SK-N-SH treated with all-trans-retinoic acid at 6 μM for 48 hours (cell line): Measurements from ENCODE around the gene OCSTAMP.

ENCODE experiments used
- ATAC-seq: fragments of 200-7000 bp; cut with Tn5 transposase; 3 replicates; pipeline ENCODE4 v1.9.1; 2020; ENCODE audit warnings: mild to moderate bottlenecking, moderate library complexity
- GLIS3 ChIP-seq: fragments of 250-450 bp; sonication (Bioruptor Pico); IDR thresholded peaks from 2 replicates; pipeline ENCODE4 v1.5.0; 2020; ENCODE audit warnings: mild to moderate bottlenecking, moderate library complexity
- OSR1 ChIP-seq: fragments of 250-450 bp; sonication (Bioruptor Pico); IDR thresholded peaks from 2 replicates; pipeline ENCODE4 v1.8.0; 2022; ENCODE audit warnings: moderate library complexity, mild to moderate bottlenecking, inconsistent platforms
- PPARA ChIP-seq: fragments of 250-450 bp; sonication (Bioruptor Pico); IDR thresholded peaks from 2 replicates; pipeline ENCODE4 v1.5.0; 2020; ENCODE audit warnings: mild to moderate bottlenecking, borderline replicate concordance
- RARB ChIP-seq: fragments of 250-450 bp; sonication (Bioruptor Pico); IDR thresholded peaks from 2 replicates; pipeline ENCODE4 v1.8.0; 2021; ENCODE audit warnings: mild to moderate bottlenecking, moderate library complexity
- TOX ChIP-seq: fragments of 250-450 bp; sonication (Bioruptor Pico); IDR thresholded peaks from 2 replicates; pipeline ENCODE4 v1.8.0; 2021; ENCODE audit warnings: mild to moderate bottlenecking, moderate library complexity, borderline replicate concordance
- ZC3H10 ChIP-seq: fragments of 250-450 bp; sonication (Bioruptor Pico); IDR thresholded peaks from 2 replicates; pipeline ENCODE4 v1.5.1; 2021; ENCODE audit warnings: mild to moderate bottlenecking, moderate library complexity
- ZFP30 ChIP-seq: fragments of 450-650 bp; formaldehyde crosslinking; IDR thresholded peaks from 2 replicates; pipeline ENCODE4 v1.5.0; 2022; ENCODE audit warnings: mild to moderate bottlenecking, moderate library complexity
- ZNF565 ChIP-seq: fragments of 450-650 bp; formaldehyde crosslinking; conservative IDR thresholded peaks from 2 replicates; pipeline ENCODE4 v1.5.0; 2020; ENCODE audit warnings: low read depth, mild to moderate bottlenecking, moderate library complexity
- ZNF70 ChIP-seq: fragments of 450-650 bp; formaldehyde crosslinking; IDR thresholded peaks from 2 replicates; pipeline ENCODE4 v1.5.0; 2020; ENCODE audit warnings: mild to moderate bottlenecking, moderate library complexity
- ZNF8 ChIP-seq: fragments of 450-650 bp; formaldehyde crosslinking; IDR thresholded peaks from 2 replicates; pipeline ENCODE4 v1.5.0; 2020; ENCODE audit warnings: mild to moderate bottlenecking, moderate library complexity
- TF ChIP-seq, protein P1 (sequence below): fragments of 250-450 bp; sonication (Bioruptor Pico); IDR thresholded peaks from 2 replicates; pipeline ENCODE4 v1.5.0; 2020; ENCODE audit warnings: mild to moderate bottlenecking, moderate library complexity
- TF ChIP-seq, protein P2 (sequence below): fragments of 250-450 bp; sonication (Bioruptor Pico); IDR thresholded peaks from 2 replicates; pipeline ENCODE4 v1.8.0; 2021; ENCODE audit warnings: low read depth, mild to moderate bottlenecking, moderate library complexity, borderline replicate concordance
- TF ChIP-seq, protein P3 (sequence below): fragments of 250-450 bp; sonication (Bioruptor Pico); IDR thresholded peaks from 2 replicates; pipeline ENCODE4 v1.5.1; 2020; ENCODE audit warnings: low read depth, mild to moderate bottlenecking, moderate library complexity

Gene OCSTAMP

DNA sequence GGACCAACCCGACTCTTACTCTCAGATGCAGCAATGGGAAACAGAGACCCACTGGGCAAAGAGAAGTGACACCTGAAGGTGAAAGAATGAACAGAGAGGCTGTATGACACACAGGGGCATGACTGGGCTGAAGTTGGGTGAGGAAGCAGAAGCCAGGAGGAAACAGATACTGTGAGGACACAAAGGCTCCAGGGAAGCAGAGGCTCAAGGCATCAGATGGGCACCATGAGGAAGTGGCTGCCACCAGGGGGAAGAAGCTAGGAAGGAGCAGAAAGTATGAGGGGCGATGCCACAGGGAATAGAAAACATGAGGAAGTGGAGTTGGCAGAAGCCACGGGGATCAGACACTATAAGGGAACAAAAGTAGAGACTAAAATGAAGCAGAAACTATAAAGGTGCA lies 30.9 kb upstream of the OCSTAMP start (continued):
- TF ChIP-seq, protein P1, sequence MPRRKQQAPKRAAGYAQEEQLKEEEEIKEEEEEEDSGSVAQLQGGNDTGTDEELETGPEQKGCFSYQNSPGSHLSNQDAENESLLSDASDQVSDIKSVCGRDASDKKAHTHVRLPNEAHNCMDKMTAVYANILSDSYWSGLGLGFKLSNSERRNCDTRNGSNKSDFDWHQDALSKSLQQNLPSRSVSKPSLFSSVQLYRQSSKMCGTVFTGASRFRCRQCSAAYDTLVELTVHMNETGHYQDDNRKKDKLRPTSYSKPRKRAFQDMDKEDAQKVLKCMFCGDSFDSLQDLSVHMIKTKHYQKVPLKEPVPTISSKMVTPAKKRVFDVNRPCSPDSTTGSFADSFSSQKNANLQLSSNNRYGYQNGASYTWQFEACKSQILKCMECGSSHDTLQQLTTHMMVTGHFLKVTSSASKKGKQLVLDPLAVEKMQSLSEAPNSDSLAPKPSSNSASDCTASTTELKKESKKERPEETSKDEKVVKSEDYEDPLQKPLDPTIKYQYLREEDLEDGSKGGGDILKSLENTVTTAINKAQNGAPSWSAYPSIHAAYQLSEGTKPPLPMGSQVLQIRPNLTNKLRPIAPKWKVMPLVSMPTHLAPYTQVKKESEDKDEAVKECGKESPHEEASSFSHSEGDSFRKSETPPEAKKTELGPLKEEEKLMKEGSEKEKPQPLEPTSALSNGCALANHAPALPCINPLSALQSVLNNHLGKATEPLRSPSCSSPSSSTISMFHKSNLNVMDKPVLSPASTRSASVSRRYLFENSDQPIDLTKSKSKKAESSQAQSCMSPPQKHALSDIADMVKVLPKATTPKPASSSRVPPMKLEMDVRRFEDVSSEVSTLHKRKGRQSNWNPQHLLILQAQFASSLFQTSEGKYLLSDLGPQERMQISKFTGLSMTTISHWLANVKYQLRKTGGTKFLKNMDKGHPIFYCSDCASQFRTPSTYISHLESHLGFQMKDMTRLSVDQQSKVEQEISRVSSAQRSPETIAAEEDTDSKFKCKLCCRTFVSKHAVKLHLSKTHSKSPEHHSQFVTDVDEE (CRISPR knock-in tag): no peak
- TF ChIP-seq GLIS3 (no peak), PPARA (CRISPR knock-in tag) (no peak), OSR1 (CRISPR knock-in tag) (no peak), ZNF565 (no peak)

DNA sequence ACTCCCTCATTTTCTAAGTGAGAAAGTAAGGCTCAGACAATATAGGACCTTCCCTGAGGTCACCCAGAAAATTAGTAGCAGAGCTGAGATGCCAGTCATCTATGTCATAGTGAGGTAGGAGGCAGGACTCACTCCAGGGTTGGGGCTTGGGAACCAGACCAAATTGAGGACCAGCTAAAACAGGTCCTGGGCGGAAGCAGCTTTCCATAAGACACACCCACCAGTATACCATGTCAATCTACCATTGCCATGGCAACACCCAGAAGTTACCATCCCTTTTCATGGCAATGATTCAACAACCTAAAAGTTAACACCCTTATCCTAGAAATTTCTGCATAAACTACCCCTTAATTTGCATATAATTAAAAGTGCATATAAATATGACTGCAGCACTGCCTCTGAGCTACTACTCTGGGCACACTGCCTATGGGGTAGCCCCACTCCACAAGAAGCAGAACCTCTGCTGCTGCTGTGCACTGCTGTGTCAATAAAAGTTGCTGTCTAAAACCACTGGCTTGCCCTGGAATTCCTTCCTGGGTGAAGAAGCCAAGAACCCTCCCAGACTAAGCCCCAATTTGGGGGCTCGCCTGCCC lies 30.3 kb upstream of the OCSTAMP start:
- TF ChIP-seq PPARA (CRISPR knock-in tag) (no peak), ZNF70 (CRISPR knock-in tag) (no peak), ZNF565 (no peak)
- TF ChIP-seq, protein P1 (CRISPR knock-in tag): no peak
- TF ChIP-seq, protein P2, sequence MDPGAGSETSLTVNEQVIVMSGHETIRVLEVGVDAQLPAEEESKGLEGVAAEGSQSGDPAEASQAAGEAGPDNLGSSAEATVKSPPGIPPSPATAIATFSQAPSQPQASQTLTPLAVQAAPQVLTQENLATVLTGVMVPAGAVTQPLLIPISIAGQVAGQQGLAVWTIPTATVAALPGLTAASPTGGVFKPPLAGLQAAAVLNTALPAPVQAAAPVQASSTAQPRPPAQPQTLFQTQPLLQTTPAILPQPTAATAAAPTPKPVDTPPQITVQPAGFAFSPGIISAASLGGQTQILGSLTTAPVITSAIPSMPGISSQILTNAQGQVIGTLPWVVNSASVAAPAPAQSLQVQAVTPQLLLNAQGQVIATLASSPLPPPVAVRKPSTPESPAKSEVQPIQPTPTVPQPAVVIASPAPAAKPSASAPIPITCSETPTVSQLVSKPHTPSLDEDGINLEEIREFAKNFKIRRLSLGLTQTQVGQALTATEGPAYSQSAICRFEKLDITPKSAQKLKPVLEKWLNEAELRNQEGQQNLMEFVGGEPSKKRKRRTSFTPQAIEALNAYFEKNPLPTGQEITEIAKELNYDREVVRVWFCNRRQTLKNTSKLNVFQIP (CRISPR knock-in tag): no peak
- TF ChIP-seq, protein P3, sequence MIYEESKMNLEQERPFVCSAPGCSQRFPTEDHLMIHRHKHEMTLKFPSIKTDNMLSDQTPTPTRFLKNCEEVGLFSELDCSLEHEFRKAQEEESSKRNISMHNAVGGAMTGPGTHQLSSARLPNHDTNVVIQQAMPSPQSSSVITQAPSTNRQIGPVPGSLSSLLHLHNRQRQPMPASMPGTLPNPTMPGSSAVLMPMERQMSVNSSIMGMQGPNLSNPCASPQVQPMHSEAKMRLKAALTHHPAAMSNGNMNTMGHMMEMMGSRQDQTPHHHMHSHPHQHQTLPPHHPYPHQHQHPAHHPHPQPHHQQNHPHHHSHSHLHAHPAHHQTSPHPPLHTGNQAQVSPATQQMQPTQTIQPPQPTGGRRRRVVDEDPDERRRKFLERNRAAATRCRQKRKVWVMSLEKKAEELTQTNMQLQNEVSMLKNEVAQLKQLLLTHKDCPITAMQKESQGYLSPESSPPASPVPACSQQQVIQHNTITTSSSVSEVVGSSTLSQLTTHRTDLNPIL (CRISPR knock-in tag): no peak
- ATAC-seq: no peak

DNA sequence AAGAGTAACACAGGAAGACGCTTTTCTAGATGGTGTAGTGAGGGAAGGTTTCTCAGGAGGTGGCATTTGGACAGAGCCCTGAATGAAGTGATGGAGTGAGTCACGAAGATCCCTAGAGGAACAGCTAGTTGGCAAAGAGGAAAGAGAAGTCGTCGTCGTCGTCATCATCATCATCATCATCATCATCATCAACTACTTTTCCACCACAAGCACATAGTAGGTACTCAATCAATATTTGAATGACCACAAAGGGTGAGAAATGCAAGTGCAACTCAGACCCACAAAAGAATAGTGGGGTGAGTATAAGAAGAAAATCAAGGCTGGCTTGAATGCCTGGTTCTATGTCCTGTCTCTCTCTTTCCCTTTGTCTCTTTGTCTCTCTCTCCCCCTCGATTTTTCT lies 28.3 kb upstream of the OCSTAMP start:
- TF ChIP-seq RARB (no peak), ZFP30 (CRISPR knock-in tag) (no peak), GLIS3 (no peak), TOX (no peak), ZC3H10 (no peak), ZNF565 (no peak), ZNF8 (CRISPR knock-in tag) (no peak)
- TF ChIP-seq, protein P3 (CRISPR knock-in tag): no peak
- TF ChIP-seq, protein P1 (CRISPR knock-in tag): no peak
- TF ChIP-seq, all 23 proteins: peak for 0
- no peak for ATAC-seq
